ENCODE measurements around the gene LTBP1.

DNA sequence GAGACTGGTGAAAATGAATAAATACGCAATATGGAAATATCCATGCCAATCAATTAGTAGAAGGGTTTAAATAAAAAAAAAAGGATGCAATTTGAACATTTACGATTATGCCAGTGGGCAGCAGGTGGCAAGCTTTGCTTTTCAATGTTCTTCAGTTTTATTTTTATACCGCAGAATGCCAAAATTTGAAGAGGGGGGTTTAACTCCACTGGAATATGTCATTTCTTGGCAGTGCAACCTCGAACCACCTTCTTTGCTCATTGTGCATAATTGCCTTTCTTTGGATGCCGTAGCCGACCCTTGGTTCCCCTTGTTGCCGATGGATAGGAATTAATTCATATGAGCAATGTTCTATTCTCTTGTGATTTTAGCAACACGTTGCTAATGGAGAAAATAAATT, 88.0 kb downstream of the LTBP1 start:
- TF ChIP-seq, protein P1, sequence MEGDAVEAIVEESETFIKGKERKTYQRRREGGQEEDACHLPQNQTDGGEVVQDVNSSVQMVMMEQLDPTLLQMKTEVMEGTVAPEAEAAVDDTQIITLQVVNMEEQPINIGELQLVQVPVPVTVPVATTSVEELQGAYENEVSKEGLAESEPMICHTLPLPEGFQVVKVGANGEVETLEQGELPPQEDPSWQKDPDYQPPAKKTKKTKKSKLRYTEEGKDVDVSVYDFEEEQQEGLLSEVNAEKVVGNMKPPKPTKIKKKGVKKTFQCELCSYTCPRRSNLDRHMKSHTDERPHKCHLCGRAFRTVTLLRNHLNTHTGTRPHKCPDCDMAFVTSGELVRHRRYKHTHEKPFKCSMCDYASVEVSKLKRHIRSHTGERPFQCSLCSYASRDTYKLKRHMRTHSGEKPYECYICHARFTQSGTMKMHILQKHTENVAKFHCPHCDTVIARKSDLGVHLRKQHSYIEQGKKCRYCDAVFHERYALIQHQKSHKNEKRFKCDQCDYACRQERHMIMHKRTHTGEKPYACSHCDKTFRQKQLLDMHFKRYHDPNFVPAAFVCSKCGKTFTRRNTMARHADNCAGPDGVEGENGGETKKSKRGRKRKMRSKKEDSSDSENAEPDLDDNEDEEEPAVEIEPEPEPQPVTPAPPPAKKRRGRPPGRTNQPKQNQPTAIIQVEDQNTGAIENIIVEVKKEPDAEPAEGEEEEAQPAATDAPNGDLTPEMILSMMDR (IDR thresholded peaks at IDR 0.05 in 2 of 3, conservative IDR thresholded peaks at IDR 0.05 in 1 of 3; ENCODE audit: control insufficient read depth in 2 of 3, extremely low read depth in 1 of 3, insufficient read depth in 1 of 3, low read depth in 3 of 3, low read length in 3 of 3) = peak in 2 of 3 experiments; percentile 4 to 22; a peak in 1 of 6 replicates
- TF ChIP-seq TAF1 (IDR thresholded peaks at IDR 0.05; ENCODE audit: borderline replicate concordance, low read depth, low read length) = no peak
- no peak for TF ChIP-seq EZH2 (IDR thresholded peaks at IDR 0.05; ENCODE audit: borderline replicate concordance, control insufficient read depth, low read depth, low read length)
- TF ChIP-seq SPI1 (IDR thresholded peaks at IDR 0.05; ENCODE audit: borderline replicate concordance, insufficient read depth, low read depth, low read length) = no peak
- TF ChIP-seq CBFB (IDR thresholded peaks at IDR 0.05; ENCODE audit: low read depth) = no peak

All from GM12878 (cell line).